HepG2 (cell line): ENCODE data around the gene CDHR3. TPM values are rescaled to one million over a fixed set of nuclear protein-coding genes. Genes with fewer than 3 reads are reported as not detected.

Experiments used
- BCL6 ChIP-seq: IDR thresholded peaks from 2 replicates; pipeline ENCODE4 v1.6.1; 2016; ENCODE audit warnings: missing genetic modification reagents, missing compliant biosample characterization
- CAMTA2 ChIP-seq: sonication (generic); formaldehyde crosslinking; IDR thresholded peaks from 2 replicates; pipeline ENCODE4 v1.4.0; 2020; ENCODE audit warnings: mild to moderate bottlenecking, missing genetic modification reagents, borderline replicate concordance
- JUN ChIP-seq: sonication (generic); formaldehyde crosslinking; IDR thresholded peaks from 2 replicates; pipeline ENCODE4 v1.4.0; 2020; ENCODE audit warnings: mild to moderate bottlenecking, missing genetic modification reagents
- PPARG ChIP-seq: conservative IDR thresholded peaks from 2 replicates; pipeline ENCODE4 v1.6.1; 2016; ENCODE audit warnings: missing biosample characterization, missing genetic modification reagents
- RELA ChIP-seq: sonication (generic); formaldehyde crosslinking; IDR thresholded peaks from 2 replicates; pipeline ENCODE4 v1.4.0; 2020; ENCODE audit warnings: missing genetic modification reagents
- RFXAP ChIP-seq: sonication (generic); formaldehyde crosslinking; IDR thresholded peaks from 2 replicates; pipeline ENCODE4 v1.4.0; 2020; ENCODE audit warnings: missing genetic modification reagents, borderline replicate concordance
- ZEB1 ChIP-seq: IDR thresholded peaks from 2 replicates; pipeline ENCODE4 v1.6.1; 2012; ENCODE audit warnings: mild to moderate bottlenecking, low read depth, inconsistent platforms; ENCODE audit not compliant: insufficient replicate concordance
- ZNF253 ChIP-seq: sonication (generic); formaldehyde crosslinking; IDR thresholded peaks from 2 replicates; pipeline ENCODE4 v1.8.0; 2022; ENCODE audit warnings: mild to moderate bottlenecking, missing genetic modification reagents, borderline replicate concordance
- ZNF776 ChIP-seq: sonication (generic); formaldehyde crosslinking; IDR thresholded peaks from 2 replicates; pipeline ENCODE4 v1.4.0; 2020; ENCODE audit warnings: mild to moderate bottlenecking, missing genetic modification reagents
- ZSCAN22 ChIP-seq: sonication (generic); formaldehyde crosslinking; IDR thresholded peaks from 2 replicates; pipeline ENCODE4 v1.4.0; 2020; ENCODE audit warnings: mild to moderate bottlenecking, missing genetic modification reagents
- polyA plus RNA-seq, 8 experiments: library from polyadenylated mRNA; depleted of rRNA in 3 of 8; stranded (reverse) in 7 of 8; unstranded in 1 of 8; fragments of >200 nt; fragmentation: Illumina TruSeq in 4 of 8; extraction: Trizol in 4 of 8; gene quantifications; 2 replicates each; pipeline versions ENCODE4 v1.2.1 to v1.2.3, GENCODE V29; 2011 to 2016; ENCODE audit warnings: low read depth in 4 of 8, missing spikeins in 1 of 8, mixed read lengths in 1 of 8; ENCODE audit not compliant: insufficient read depth in 1 of 8
- total RNA-seq, 5 experiments: library from RNA; depleted of rRNA; stranded (reverse); fragments of >200 nt; fragmentation: Illumina TruSeq; extraction: Trizol; gene quantifications; 2 replicates each; pipeline ENCODE4 v1.2.3, GENCODE V29; 2016; ENCODE audit warnings: low read depth in 1 of 5
- TF ChIP-seq, protein P1 (sequence below): sonication (generic); formaldehyde crosslinking; IDR thresholded peaks from 2 replicates; pipeline ENCODE4 v1.4.0; 2020; ENCODE audit warnings: missing genetic modification reagents
- TF ChIP-seq, protein P2 (sequence below): IDR thresholded peaks from 2 replicates; pipeline ENCODE4 v1.6.1; 2016; ENCODE audit warnings: low read depth
- TF ChIP-seq, protein P3 (sequence below): sonication (generic); formaldehyde crosslinking; IDR thresholded peaks from 2 replicates; pipeline ENCODE4 v1.5.0; 2020; ENCODE audit warnings: missing genetic modification reagents
- TF ChIP-seq, protein P4 (sequence below): sonication (generic); formaldehyde crosslinking; IDR thresholded peaks from 2 replicates; pipeline ENCODE4 v1.4.0; 2020; ENCODE audit warnings: mild to moderate bottlenecking, missing genetic modification reagents

CDHR3 gene
- total and polyA plus RNA-seq, 2 of the 13 experiments (the other 11 are each of a cell fraction or from before 2014, with no cell fraction given): 6.5 to 11.8 TPM

DNA sequence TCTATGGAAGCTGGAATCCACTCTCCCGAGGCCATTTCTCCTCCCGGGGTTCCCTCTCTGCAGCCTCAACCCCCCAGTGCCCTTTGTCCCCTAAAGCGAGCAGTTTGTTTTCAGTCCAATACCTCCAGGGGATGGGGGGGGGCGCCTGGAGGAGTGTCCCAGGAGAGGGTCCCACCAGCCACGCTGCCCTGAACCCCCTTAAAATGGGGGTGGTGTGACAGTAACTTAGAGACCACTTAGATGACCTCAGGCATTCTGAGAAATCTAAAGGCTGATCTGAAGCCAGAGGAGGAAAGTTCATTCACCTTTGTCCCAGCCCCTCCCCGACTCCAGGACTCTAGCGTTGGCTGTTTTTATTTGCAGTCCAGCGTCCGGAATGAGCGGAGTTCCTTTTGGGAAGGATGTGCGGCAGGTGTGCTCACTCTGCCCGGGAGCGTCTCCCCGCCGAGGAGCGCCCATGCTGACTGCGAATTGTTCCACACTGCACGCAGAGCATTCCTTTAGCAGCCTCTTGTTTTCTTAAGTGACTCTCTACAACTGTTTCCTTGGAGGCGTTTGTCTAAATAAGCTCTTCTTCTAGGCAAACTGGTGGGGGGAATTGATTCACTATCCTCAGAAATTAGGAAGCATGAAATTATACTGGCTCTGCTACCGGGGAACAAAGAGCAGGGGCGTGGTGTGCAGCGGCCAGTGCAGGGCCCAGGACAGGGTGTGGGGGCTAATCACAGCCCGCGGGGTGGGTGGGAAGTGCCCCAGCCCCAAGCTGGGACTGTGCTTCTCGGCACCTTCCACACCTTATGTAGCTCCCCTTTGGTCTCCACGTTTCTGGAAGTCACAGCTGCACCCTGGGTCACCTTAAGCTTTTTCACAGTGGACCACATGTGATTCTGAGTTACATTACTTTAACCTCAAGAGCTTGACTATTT, 102.8 kb downstream of the CDHR3 start (continued):
- TF ChIP-seq, protein P1, sequence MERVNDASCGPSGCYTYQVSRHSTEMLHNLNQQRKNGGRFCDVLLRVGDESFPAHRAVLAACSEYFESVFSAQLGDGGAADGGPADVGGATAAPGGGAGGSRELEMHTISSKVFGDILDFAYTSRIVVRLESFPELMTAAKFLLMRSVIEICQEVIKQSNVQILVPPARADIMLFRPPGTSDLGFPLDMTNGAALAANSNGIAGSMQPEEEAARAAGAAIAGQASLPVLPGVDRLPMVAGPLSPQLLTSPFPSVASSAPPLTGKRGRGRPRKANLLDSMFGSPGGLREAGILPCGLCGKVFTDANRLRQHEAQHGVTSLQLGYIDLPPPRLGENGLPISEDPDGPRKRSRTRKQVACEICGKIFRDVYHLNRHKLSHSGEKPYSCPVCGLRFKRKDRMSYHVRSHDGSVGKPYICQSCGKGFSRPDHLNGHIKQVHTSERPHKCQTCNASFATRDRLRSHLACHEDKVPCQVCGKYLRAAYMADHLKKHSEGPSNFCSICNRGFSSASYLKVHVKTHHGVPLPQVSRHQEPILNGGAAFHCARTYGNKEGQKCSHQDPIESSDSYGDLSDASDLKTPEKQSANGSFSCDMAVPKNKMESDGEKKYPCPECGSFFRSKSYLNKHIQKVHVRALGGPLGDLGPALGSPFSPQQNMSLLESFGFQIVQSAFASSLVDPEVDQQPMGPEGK: peak; percentile 33; the same call in 1 of the 2 replicates
- TF ChIP-seq, protein P2, sequence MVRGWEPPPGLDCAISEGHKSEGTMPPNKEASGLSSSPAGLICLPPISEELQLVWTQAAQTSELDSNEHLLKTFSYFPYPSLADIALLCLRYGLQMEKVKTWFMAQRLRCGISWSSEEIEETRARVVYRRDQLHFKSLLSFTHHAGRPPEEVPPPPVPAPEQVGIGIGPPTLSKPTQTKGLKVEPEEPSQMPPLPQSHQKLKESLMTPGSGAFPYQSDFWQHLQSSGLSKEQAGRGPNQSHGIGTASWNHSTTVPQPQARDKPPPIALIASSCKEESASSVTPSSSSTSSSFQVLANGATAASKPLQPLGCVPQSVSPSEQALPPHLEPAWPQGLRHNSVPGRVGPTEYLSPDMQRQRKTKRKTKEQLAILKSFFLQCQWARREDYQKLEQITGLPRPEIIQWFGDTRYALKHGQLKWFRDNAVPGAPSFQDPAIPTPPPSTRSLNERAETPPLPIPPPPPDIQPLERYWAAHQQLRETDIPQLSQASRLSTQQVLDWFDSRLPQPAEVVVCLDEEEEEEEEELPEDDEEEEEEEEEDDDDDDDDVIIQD: no peak
- TF ChIP-seq JUN (CRISPR knock-in tag) (no peak), ZNF776 (0 out of 2 replicates have a peak, but pooled peaks have one; percentile 61), PPARG (CRISPR knock-in tag) (peak; percentile 89), BCL6 (CRISPR knock-in tag) (0 out of 2 replicates have a peak, but pooled peaks have one; percentile 12), ZEB1 (peak; percentile 78), ZNF253 (no peak), RFXAP (CRISPR knock-in tag) (no peak), RELA (CRISPR knock-in tag) (no peak), ZSCAN22 (CRISPR knock-in tag) (no peak), CAMTA2 (CRISPR knock-in tag) (no peak)
- TF ChIP-seq, protein P3, sequence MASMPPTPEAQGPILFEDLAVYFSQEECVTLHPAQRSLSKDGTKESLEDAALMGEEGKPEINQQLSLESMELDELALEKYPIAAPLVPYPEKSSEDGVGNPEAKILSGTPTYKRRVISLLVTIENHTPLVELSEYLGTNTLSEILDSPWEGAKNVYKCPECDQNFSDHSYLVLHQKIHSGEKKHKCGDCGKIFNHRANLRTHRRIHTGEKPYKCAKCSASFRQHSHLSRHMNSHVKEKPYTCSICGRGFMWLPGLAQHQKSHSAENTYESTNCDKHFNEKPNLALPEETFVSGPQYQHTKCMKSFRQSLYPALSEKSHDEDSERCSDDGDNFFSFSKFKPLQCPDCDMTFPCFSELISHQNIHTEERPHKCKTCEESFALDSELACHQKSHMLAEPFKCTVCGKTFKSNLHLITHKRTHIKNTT (CRISPR knock-in tag): no peak
- TF ChIP-seq, protein P4, sequence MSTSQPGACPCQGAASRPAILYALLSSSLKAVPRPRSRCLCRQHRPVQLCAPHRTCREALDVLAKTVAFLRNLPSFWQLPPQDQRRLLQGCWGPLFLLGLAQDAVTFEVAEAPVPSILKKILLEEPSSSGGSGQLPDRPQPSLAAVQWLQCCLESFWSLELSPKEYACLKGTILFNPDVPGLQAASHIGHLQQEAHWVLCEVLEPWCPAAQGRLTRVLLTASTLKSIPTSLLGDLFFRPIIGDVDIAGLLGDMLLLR (CRISPR knock-in tag): 0 out of 2 replicates have a peak, but pooled peaks have one; percentile 45
